ENCODE data around the gene PHACTR3. TPM values are rescaled to one million over a fixed set of nuclear protein-coding genes. Genes with fewer than 3 reads are reported as not detected.

The PHACTR3 gene
- total and polyA plus RNA-seq, 2 experiments from 2014 or later = 0.45 to 0.61 TPM

DNA sequence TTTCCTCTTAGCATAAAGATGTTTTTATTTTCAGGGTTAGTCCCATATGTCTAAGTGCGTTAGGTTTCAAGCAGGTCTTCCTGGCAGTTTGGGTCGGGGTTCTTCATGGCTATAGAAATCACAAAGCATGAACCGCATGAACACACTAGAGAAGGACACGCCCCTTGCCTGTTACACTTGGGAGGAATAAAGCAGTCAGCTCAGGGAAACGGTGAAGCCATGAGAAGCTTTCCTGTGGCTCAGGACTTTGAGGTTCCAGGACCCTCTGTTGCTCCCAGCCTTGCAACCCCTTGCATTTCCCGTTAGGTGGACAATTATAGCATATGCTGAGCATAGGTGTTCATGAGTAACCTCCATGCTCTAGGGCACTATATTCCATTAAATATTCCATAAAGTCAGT, 232.4 kb downstream of the PHACTR3 start:
- Histone ChIP-seq H3K4me1 (ENCODE audit: insufficient read depth) (no peaks in the 10 kb centered on the region), H3K79me2 (replicated peaks; ENCODE audit: insufficient read depth) (no peaks in the 10 kb centered on the region), H3K36me3 (ENCODE audit: insufficient read depth) (no peaks in the 10 kb centered on the region), H2AFZ (no peak overlapping the region), H3K9me2 (ENCODE audit: insufficient read depth) (no peaks in the 10 kb centered on the region), H4K20me1 (replicated peaks; ENCODE audit: insufficient read depth) (no peaks in the 10 kb centered on the region), H3K27me3 (ENCODE audit: insufficient read depth) (peaks cover 12% of the 10 kb centered on the region; the same call in 1 of the 2 replicates), H3F3A (replicated peaks; ENCODE audit: low read depth) (no peaks in the 10 kb centered on the region), H3K4me2 (no peak overlapping the region), H3K4me3 (no peak overlapping the region), H3K27ac (ENCODE audit: low read depth) (no peak overlapping the region)
- no peak overlapping the region for H3K4me3 Mint-ChIP-seq
- H3K9me3 Mint-ChIP-seq = no peaks in the 10 kb centered on the region
- H3K4me1 Mint-ChIP-seq = peaks cover 16% of the 10 kb centered on the region; the same call in 2 of the 3 replicates
- H3K27ac Mint-ChIP-seq = no peak overlapping the region
- peaks cover 8% of the 10 kb centered on the region for H3K27me3 Mint-ChIP-seq (ENCODE audit: insufficient read depth, low read depth, poor library complexity)
- DNase-seq (ENCODE audit: low spot score) (peak; percentile 13), ATAC-seq (peak; percentile 23; the same call in 1 of the 3 replicates)
- TF ChIP-seq EZH2 (IDR thresholded peaks at IDR 0.05; ENCODE audit: low read depth, unreplicated experiment) (no peak), ZNF114 (CRISPR knock-in tag; IDR thresholded peaks at IDR 0.05) (no peak), NANOG (IDR thresholded peaks at IDR 0.05; ENCODE audit: borderline replicate concordance) (no peak), REST (IDR thresholded peaks at IDR 0.05; ENCODE audit: unreplicated experiment) (no peak), CREB1 (CRISPR knock-in tag; IDR thresholded peaks at IDR 0.05; ENCODE audit: low read depth) (no peak), EZH2phosphoT487 (IDR thresholded peaks at IDR 0.05; ENCODE audit: unreplicated experiment) (no peak), STAT1 (IDR thresholded peaks at IDR 0.05; ENCODE audit: unreplicated experiment) (no peak), POLR2AphosphoS5 (IDR thresholded peaks at IDR 0.05; ENCODE audit: low read depth) (no peak), JUNB (IDR thresholded peaks at IDR 0.05; ENCODE audit: unreplicated experiment) (no peak), ZNF331 (CRISPR knock-in tag; IDR thresholded peaks at IDR 0.05; ENCODE audit: low read depth) (no peak)
- TF ChIP-seq, protein P1, sequence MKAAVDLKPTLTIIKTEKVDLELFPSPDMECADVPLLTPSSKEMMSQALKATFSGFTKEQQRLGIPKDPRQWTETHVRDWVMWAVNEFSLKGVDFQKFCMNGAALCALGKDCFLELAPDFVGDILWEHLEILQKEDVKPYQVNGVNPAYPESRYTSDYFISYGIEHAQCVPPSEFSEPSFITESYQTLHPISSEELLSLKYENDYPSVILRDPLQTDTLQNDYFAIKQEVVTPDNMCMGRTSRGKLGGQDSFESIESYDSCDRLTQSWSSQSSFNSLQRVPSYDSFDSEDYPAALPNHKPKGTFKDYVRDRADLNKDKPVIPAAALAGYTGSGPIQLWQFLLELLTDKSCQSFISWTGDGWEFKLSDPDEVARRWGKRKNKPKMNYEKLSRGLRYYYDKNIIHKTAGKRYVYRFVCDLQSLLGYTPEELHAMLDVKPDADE (IDR thresholded peaks at IDR 0.05) = no peak
- TF ChIP-seq, protein P2, sequence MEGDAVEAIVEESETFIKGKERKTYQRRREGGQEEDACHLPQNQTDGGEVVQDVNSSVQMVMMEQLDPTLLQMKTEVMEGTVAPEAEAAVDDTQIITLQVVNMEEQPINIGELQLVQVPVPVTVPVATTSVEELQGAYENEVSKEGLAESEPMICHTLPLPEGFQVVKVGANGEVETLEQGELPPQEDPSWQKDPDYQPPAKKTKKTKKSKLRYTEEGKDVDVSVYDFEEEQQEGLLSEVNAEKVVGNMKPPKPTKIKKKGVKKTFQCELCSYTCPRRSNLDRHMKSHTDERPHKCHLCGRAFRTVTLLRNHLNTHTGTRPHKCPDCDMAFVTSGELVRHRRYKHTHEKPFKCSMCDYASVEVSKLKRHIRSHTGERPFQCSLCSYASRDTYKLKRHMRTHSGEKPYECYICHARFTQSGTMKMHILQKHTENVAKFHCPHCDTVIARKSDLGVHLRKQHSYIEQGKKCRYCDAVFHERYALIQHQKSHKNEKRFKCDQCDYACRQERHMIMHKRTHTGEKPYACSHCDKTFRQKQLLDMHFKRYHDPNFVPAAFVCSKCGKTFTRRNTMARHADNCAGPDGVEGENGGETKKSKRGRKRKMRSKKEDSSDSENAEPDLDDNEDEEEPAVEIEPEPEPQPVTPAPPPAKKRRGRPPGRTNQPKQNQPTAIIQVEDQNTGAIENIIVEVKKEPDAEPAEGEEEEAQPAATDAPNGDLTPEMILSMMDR (conservative IDR thresholded peaks at IDR 0.05; ENCODE audit: low read depth in 2 of 2) = no peak
- TF ChIP-seq, protein P3, sequence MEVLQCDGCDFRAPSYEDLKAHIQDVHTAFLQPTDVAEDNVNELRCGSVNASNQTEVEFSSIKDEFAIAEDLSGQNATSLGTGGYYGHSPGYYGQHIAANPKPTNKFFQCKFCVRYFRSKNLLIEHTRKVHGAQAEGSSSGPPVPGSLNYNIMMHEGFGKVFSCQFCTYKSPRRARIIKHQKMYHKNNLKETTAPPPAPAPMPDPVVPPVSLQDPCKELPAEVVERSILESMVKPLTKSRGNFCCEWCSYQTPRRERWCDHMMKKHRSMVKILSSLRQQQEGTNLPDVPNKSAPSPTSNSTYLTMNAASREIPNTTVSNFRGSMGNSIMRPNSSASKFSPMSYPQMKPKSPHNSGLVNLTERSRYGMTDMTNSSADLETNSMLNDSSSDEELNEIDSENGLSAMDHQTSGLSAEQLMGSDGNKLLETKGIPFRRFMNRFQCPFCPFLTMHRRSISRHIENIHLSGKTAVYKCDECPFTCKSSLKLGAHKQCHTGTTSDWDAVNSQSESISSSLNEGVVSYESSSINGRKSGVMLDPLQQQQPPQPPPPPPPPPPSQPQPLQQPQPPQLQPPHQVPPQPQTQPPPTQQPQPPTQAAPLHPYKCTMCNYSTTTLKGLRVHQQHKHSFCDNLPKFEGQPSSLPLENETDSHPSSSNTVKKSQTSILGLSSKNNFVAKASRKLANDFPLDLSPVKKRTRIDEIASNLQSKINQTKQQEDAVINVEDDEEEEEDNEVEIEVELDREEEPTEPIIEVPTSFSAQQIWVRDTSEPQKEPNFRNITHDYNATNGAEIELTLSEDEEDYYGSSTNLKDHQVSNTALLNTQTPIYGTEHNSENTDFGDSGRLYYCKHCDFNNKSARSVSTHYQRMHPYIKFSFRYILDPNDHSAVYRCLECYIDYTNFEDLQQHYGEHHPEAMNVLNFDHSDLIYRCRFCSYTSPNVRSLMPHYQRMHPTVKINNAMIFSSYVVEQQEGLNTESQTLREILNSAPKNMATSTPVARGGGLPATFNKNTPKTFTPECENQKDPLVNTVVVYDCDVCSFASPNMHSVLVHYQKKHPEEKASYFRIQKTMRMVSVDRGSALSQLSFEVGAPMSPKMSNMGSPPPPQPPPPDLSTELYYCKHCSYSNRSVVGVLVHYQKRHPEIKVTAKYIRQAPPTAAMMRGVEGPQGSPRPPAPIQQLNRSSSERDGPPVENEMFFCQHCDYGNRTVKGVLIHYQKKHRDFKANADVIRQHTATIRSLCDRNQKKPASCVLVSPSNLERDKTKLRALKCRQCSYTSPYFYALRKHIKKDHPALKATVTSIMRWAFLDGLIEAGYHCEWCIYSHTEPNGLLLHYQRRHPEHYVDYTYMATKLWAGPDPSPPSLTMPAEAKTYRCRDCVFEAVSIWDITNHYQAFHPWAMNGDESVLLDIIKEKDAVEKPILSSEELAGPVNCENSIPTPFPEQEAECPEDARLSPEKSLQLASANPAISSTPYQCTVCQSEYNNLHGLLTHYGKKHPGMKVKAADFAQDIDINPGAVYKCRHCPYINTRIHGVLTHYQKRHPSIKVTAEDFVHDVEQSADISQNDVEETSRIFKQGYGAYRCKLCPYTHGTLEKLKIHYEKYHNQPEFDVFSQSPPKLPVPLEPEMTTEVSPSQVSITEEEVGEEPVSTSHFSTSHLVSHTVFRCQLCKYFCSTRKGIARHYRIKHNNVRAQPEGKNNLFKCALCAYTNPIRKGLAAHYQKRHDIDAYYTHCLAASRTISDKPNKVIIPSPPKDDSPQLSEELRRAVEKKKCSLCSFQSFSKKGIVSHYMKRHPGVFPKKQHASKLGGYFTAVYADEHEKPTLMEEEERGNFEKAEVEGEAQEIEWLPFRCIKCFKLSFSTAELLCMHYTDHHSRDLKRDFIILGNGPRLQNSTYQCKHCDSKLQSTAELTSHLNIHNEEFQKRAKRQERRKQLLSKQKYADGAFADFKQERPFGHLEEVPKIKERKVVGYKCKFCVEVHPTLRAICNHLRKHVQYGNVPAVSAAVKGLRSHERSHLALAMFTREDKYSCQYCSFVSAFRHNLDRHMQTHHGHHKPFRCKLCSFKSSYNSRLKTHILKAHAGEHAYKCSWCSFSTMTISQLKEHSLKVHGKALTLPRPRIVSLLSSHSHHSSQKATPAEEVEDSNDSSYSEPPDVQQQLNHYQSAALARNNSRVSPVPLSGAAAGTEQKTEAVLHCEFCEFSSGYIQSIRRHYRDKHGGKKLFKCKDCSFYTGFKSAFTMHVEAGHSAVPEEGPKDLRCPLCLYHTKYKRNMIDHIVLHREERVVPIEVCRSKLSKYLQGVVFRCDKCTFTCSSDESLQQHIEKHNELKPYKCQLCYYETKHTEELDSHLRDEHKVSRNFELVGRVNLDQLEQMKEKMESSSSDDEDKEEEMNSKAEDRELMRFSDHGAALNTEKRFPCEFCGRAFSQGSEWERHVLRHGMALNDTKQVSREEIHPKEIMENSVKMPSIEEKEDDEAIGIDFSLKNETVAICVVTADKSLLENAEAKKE (CRISPR knock-in tag; IDR thresholded peaks at IDR 0.05) = no peak
- no peaks in the 10 kb centered on the region for H3K36me3 Mint-ChIP-seq (ENCODE audit: low read depth)
